Measurements from ENCODE around the gene DHX16. TPM values are rescaled to one million over a fixed set of nuclear protein-coding genes. Genes with fewer than 3 reads are reported as not detected.
A peak's percentile ranks its signal among the peaks of the same experiment; 100 is the strongest.

Gene DHX16
- total and polyA plus RNA-seq, 9 of the 15 experiments (the other 6 are each of a cell fraction or from before 2014, with no cell fraction given): 14.6 to 66.1 (median 47.5) TPM

- TF ChIP-seq ZBTB40 (IDR thresholded peaks at IDR 0.05) (no peak), ZBTB40 (CRISPR knock-in tag; IDR thresholded peaks at IDR 0.05) (no peak), TAF7 (tag; IDR thresholded peaks at IDR 0.05) (no peak), RCOR1 (IDR thresholded peaks at IDR 0.05; ENCODE audit: borderline replicate concordance in 1 of 2, low read depth in 2 of 2, low read length in 2 of 2) (0 out of 4 replicates have a peak, but pooled peaks of 1 of the 2 experiments have one; percentile 55), ZC3H8 (IDR thresholded peaks at IDR 0.05) (no peak), ATF1 (CRISPR knock-in tag; IDR thresholded peaks at IDR 0.05) (no peak), ATF1 (tag; IDR thresholded peaks at IDR 0.05) (0 out of 2 replicates have a peak, but pooled peaks have one; percentile 4), ETV1 (tag; conservative IDR thresholded peaks at IDR 0.05; ENCODE audit: low read depth) (no peak; the same call in 1 of the 2 replicates), CBX3 (IDR thresholded peaks at IDR 0.05; ENCODE audit: borderline replicate concordance in 1 of 2, low read length in 2 of 2) (no peak), RBM39 (optimal IDR thresholded peaks at IDR 0.05; ENCODE audit: low read depth, low read length) (no peak), ZBTB7A (IDR thresholded peaks at IDR 0.05; ENCODE audit: borderline replicate concordance, control insufficient read depth, low read depth, low read length) (0 out of 2 replicates have a peak, but pooled peaks have one; percentile 27), ZNF124 (CRISPR knock-in tag; IDR thresholded peaks at IDR 0.05) (no peak)
These were observed 26.8 kb downstream of the DHX16 start (continued) for GRCh38 chr6:30645989-30646388.

Measured in K562 (cell line).